ENCODE data around the gene APP. TPM values are rescaled to one million over a fixed set of nuclear protein-coding genes. Genes with fewer than 3 reads are reported as not detected.

APP gene
- total and polyA plus RNA-seq, 2 of the 13 experiments (the other 11 are each of a cell fraction or from before 2014, with no cell fraction given) = 70.6 to 262 TPM

DNA sequence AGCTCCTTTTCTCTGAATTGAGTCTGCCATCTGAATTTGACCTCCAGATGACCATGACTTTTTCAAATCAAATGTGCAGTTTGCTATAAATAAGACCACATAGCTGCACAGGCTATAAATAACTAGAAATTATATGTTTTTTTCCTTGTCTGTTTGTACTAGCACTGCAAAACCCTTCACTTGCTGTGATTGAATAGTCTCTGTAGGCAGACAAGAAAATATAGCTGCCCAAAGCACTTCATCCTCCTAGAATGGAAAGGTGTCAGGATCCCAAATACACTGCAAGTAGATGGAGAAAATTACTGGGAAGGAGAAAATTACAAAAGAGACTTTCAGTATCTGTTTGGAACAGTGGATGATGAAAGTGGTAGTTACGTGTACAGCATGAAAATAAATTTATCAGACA lies 175.8 kb downstream of the APP start:
- TF ChIP-seq SIX4 (CRISPR knock-in tag; IDR thresholded peaks at IDR 0.05) (no peak), ZFP82 (CRISPR knock-in tag; IDR thresholded peaks at IDR 0.05; ENCODE audit: borderline replicate concordance) (no peak), KMT2A (CRISPR knock-in tag; IDR thresholded peaks at IDR 0.05) (no peak), ZNF20 (CRISPR knock-in tag; IDR thresholded peaks at IDR 0.05) (no peak)
- TF ChIP-seq, protein P1, sequence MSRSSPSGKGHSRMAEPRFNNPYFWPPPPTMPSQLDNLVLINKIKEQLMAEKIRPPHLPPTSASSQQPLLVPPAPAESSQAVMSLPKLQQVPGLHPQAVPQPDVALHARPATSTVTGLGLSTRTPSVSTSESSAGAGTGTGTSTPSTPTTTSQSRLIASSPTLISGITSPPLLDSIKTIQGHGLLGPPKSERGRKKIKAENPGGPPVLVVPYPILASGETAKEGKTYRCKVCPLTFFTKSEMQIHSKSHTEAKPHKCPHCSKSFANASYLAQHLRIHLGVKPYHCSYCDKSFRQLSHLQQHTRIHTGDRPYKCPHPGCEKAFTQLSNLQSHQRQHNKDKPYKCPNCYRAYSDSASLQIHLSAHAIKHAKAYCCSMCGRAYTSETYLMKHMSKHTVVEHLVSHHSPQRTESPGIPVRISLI (CRISPR knock-in tag; IDR thresholded peaks at IDR 0.05; ENCODE audit: borderline replicate concordance) = no peak
- TF ChIP-seq, protein P2, sequence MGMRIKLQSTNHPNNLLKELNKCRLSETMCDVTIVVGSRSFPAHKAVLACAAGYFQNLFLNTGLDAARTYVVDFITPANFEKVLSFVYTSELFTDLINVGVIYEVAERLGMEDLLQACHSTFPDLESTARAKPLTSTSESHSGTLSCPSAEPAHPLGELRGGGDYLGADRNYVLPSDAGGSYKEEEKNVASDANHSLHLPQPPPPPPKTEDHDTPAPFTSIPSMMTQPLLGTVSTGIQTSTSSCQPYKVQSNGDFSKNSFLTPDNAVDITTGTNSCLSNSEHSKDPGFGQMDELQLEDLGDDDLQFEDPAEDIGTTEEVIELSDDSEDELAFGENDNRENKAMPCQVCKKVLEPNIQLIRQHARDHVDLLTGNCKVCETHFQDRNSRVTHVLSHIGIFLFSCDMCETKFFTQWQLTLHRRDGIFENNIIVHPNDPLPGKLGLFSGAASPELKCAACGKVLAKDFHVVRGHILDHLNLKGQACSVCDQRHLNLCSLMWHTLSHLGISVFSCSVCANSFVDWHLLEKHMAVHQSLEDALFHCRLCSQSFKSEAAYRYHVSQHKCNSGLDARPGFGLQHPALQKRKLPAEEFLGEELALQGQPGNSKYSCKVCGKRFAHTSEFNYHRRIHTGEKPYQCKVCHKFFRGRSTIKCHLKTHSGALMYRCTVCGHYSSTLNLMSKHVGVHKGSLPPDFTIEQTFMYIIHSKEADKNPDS (CRISPR knock-in tag; IDR thresholded peaks at IDR 0.05) = no peak
- no TSS peak for BruUV-seq (replicated peaks)
- no peak overlapping the region for H3K27ac ChIP-seq (ENCODE audit: extremely low read length, insufficient read depth, low read length)
- H3K4me1 ChIP-seq (ENCODE audit: insufficient read depth, low read length) = peaks cover 22% of the 10 kb centered on the region
- H3K4me3 ChIP-seq (replicated peaks in 1 of 3; ENCODE audit: insufficient read depth in 1 of 3, low read depth in 2 of 3, low read length in 3 of 3) = no peak overlapping the region
- POLR2A ChIA-PET = no interaction called here
- CTCF ChIA-PET (ENCODE audit: low intra/inter-chr PET ratio, low total read pairs) = no interaction called here
- ATAC-seq (no peak), DNase-seq (ENCODE audit: low spot score) (no peak), FAIRE-seq (no peak)
- no peak overlapping the region for H2AFZ ChIP-seq (ENCODE audit: low read length)
- no peak overlapping the region for H3K4me2 ChIP-seq (ENCODE audit: low read depth, low read length)
- H4K20me1 ChIP-seq (ENCODE audit: insufficient read depth, low read length) = no peaks in the 10 kb centered on the region
- H3K36me3 ChIP-seq (replicated peaks in 1 of 2; ENCODE audit: control insufficient read depth in 1 of 2, insufficient read depth in 2 of 2, low read length in 2 of 2) = peaks cover 0 to 3% of the 10 kb centered on the region in 2 experiments; a peak in 1 of 5 replicates
- intact Hi-C loops (cut with micrococcal nuclease; ENCODE audit: unreplicated experiment) = loop anchor here (5.0 kb wide), 2 partner anchors 173 to 262 kb away; partner anchors contain the start of genes ATP5PF and GABPA
- H3K9me3 ChIP-seq (ENCODE audit: low read length) = no peaks in the 10 kb centered on the region
- no peaks in the 10 kb centered on the region for H3K79me2 ChIP-seq (ENCODE audit: insufficient read depth, low read length)
- no peak overlapping the region for H3K9ac ChIP-seq (ENCODE audit: insufficient read depth, low read depth, low read length)
- in situ Hi-C loops (cut with HindIII; ENCODE audit: extremely low pct_ligation_motif_present, low pct_unique_long_range_greater_than_20kb) = no loop called here
- WGBS (ENCODE audit: low lambda C conversion rate) = 63% methylated on average over 1 of the region's 1 CpG
- no peaks in the 10 kb centered on the region for H3K27me3 ChIP-seq (ENCODE audit: control insufficient read depth in 1 of 2, insufficient read depth in 2 of 2, low read length in 2 of 2)

All from HepG2 (cell line).